Suprapubic skin (tissue), 4 donors: Measurements from ENCODE around the gene BOD1L1. TPM values are rescaled to one million over a fixed set of nuclear protein-coding genes. Genes with fewer than 3 reads are reported as not detected.

Source experiments
- DNase-seq, 2 donors: peaks; one replicate each; pipeline ENCODE4 v3.0.0-alpha.2; 2019; ENCODE audit warnings: low spot score in 2 of 2
- H3K27ac ChIP-seq: fragments of 200-600 bp; sonication (generic); one replicate; pipeline ENCODE4 v1.5.1; 2019
- H3K27me3 ChIP-seq: fragments of 200-600 bp; sonication (generic); one replicate; pipeline ENCODE4 v1.5.1; 2019
- H3K36me3 ChIP-seq: fragments of 200-600 bp; sonication (generic); one replicate; pipeline ENCODE4 v1.5.1; 2019
- H3K4me1 ChIP-seq: fragments of 200-600 bp; sonication (generic); one replicate; pipeline ENCODE4 v1.5.1; 2019
- H3K4me3 ChIP-seq: fragments of 200-600 bp; sonication (generic); one replicate; pipeline ENCODE4 v1.5.1; 2019; ENCODE audit warnings: mild to moderate bottlenecking
- H3K9me3 ChIP-seq: fragments of 200-600 bp; sonication (generic); one replicate; pipeline ENCODE4 v1.5.1; 2019
- EP300 ChIP-seq: sonication (generic); formaldehyde crosslinking; IDR thresholded peaks from one replicate; pipeline ENCODE4 v1.6.1; 2017; ENCODE audit warnings: antibody characterized with exemption
- POLR2A ChIP-seq, 2 donors: fragments of 450-650 bp; IDR thresholded peaks; one replicate each; pipeline ENCODE4 v1.6.1; 2017; ENCODE audit warnings: antibody characterized with exemption in 2 of 2, mild to moderate bottlenecking in 2 of 2, moderate library complexity in 2 of 2
- POLR2AphosphoS5 ChIP-seq, 3 donors: sonication (generic); formaldehyde crosslinking; IDR thresholded peaks; one replicate each; pipeline ENCODE4 v1.6.1; 2017; ENCODE audit warnings: antibody characterized with exemption in 3 of 3
- WGBS: methylation state at CpG from one replicate; pipeline ENCODE4 v1.1.5; 2018; 5-methylcytosine and 5-hydroxymethylcytosine counted together
- total RNA-seq, 4 donors: library from RNA; depleted of rRNA; stranded (reverse); fragments of >200 nt; gene quantifications; one replicate each; pipeline ENCODE4 v1.1.0, GENCODE V29; 2016
- TF ChIP-seq, protein P1 (sequence below), 2 donors: fragments of 200-600 bp in 1 of 2; fragments of 450-650 bp in 1 of 2; sonication (generic) in 1 of 2; IDR thresholded peaks; one replicate each; pipeline ENCODE4 v1.5.1; 2016 to 2019; ENCODE audit warnings: antibody characterized with exemption in 2 of 2, mild to moderate bottlenecking in 1 of 2, moderate library complexity in 1 of 2

Gene BOD1L1
- total RNA-seq, 4 donors from 2014 or later = 26.5 to 78.0 (median 36.5) TPM

DNA sequence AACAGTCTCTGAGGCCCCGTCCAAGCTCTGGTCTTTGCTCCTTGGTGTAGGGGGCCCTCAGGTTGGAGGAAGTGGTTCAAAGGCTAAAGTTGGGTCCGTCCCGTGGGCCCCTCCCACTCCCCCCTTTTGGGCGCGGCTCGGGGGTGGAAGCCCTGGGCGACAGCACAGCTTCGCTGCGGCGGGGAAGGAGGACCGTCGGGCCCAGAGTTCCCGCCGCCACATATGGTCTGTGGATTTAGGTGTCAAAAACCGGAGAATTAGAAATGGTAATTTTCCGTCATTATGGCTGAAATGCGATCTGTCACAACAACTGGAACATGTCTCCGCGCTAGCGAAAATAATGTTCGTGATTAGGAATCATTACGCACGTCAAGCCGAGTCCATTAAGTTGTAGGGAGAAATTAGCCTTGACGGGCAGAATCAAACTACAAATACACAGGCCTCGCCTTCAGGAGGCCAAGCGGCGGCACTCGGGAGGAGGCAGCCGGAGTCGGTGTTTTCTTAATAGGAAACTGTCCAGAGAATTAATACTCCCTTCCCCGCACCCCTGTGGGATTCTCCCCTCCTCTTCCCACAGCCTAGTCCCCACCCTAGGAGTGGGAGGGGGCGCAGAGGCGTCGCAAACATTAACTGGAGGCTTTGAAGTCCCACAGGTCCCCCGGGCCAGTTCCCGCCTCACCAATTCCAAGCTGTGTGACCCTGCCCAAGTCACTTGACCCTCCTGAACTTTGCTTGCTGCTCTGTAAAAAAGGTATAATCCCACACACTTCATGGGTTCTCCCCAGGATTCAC is 98.2 kb downstream of the BOD1L1 start:
- H3K4me3 ChIP-seq = no peak overlapping the region
- H3K27ac ChIP-seq = no peak overlapping the region
- DNase-seq = no peak
- WGBS = 10% methylated on average over 18 of the region's 37 CpGs
- H3K4me1 ChIP-seq = peaks cover 20% of the 10 kb centered on the region
- H3K9me3 ChIP-seq = no peaks in the 10 kb centered on the region
- TF ChIP-seq POLR2A (IDR thresholded peaks at IDR 0.05) (no peak), EP300 (no peak), POLR2AphosphoS5 (IDR thresholded peaks at IDR 0.05) (no peak)
- TF ChIP-seq, protein P1, sequence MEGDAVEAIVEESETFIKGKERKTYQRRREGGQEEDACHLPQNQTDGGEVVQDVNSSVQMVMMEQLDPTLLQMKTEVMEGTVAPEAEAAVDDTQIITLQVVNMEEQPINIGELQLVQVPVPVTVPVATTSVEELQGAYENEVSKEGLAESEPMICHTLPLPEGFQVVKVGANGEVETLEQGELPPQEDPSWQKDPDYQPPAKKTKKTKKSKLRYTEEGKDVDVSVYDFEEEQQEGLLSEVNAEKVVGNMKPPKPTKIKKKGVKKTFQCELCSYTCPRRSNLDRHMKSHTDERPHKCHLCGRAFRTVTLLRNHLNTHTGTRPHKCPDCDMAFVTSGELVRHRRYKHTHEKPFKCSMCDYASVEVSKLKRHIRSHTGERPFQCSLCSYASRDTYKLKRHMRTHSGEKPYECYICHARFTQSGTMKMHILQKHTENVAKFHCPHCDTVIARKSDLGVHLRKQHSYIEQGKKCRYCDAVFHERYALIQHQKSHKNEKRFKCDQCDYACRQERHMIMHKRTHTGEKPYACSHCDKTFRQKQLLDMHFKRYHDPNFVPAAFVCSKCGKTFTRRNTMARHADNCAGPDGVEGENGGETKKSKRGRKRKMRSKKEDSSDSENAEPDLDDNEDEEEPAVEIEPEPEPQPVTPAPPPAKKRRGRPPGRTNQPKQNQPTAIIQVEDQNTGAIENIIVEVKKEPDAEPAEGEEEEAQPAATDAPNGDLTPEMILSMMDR (IDR thresholded peaks at IDR 0.05) = no peak
- peaks cover 100% of the 10 kb centered on the region for H3K27me3 ChIP-seq
- no peaks in the 10 kb centered on the region for H3K36me3 ChIP-seq

DNA sequence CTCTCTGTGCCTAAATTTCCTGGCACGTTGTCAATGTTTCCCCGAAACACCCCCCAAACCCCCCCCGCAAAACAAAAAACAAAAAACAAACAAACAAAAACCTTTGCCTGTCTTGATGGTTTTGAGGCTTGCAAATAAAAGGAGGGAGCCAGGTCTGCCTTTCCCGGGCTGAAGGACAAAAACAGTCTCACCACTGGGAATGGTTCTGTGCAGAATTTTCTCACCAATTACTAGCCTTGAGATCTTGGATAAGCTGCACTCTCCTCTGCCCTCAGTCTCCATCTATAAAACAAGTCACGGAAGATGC is 98.8 kb downstream of the BOD1L1 start:
- H3K4me1 ChIP-seq = peaks cover 18% of the 10 kb centered on the region
- no peak overlapping the region for H3K27ac ChIP-seq
- H3K36me3 ChIP-seq = no peaks in the 10 kb centered on the region
- no peak for DNase-seq
- H3K9me3 ChIP-seq = no peaks in the 10 kb centered on the region
- TF ChIP-seq, protein P1 (IDR thresholded peaks at IDR 0.05) = no peak
- peaks cover 100% of the 10 kb centered on the region for H3K27me3 ChIP-seq
- 8% methylated on average over 5 of the region's 5 CpGs for WGBS
- no peak overlapping the region for H3K4me3 ChIP-seq

DNA sequence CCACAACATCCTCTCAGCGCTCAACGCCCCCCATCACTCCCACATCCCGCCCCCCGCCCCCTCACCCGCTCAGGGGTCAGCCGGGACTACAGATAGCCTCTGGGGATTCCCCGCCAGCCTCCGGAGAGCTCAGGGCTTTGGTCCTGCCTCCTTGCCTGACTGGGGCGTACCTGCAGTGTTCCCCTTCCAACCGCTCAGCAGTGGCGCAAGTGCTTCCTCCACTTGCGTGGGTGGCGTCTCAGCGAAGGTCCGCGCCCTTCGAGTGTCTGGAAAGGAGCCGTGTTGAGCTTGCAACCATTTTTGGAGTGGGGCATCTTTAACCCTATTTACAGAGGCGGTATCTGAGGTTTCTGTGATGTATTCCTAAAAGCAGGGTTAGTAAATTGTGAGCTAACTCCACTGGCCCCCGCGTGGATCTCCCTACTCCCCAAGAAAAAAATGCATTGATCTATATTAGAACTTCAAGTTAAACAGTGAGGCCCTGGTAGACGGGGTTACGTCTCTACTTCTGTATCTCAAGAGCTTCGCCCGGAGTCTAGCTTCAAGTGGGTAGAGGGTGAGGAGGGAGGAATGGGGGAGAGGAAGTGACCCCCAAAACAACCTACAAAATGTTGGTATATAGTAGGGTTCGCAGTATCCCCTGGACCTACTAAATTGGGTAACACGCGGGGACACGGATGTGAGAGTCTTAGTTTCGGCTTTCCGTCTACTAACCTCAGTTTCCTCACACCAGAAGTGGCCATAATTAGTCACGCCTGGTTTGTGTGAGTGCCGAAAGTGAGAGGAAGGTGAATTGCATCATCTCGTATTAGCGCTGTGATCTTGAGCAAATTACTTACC is 99.3 kb downstream of the BOD1L1 start:
- H3K4me3 ChIP-seq = no peak overlapping the region
- H3K4me1 ChIP-seq = peaks cover 18% of the 10 kb centered on the region
- no peaks in the 10 kb centered on the region for H3K36me3 ChIP-seq
- TF ChIP-seq POLR2AphosphoS5 (IDR thresholded peaks at IDR 0.05) (no peak), POLR2A (IDR thresholded peaks at IDR 0.05) (no peak), EP300 (no peak)
- TF ChIP-seq, protein P1 (IDR thresholded peaks at IDR 0.05) = no peak
- WGBS = 7% methylated on average over 27 of the region's 35 CpGs
- DNase-seq = no peak
- H3K27me3 ChIP-seq = peaks cover 100% of the 10 kb centered on the region
- no peak overlapping the region for H3K27ac ChIP-seq
- H3K9me3 ChIP-seq = no peaks in the 10 kb centered on the region

DNA sequence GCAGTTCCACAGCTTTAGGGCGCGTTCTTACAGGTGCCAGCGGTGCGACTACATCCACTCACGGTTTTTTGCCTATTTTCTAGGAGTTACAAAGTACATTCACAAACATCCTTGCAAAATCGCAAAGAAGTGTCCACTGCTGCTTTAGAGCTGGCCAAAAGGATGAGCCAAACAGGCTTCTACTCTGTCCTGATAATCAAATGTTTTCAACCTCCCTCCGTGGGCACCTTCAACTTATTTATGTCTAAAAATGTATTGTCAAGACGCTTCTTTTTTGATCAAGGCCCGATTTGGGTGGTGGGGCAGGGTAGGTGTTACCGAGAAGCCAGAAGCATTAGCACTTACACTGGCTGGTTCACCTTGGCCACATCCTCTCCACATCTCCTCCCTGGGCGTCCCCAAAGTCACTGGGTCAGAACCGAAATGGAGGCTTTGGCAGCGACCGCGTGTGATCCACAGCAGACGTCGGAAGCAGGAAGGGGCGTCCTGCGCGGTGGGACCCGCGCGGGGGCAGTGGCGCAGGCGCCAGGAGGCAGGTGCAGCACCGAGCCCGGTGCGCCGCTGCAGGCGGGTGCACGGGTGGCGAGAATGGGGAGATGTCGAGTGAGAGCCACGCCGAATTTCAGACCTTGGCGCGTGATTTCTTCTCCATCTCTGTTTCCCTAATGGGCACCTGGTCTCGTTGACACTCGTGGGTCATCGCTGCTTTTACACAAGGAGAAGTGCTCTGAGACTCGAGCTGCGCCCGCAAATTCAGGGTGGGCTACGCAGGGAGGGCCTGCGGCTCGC is 100.1 kb downstream of the BOD1L1 start:
- Histone ChIP-seq H3K27ac (no peak overlapping the region), H3K36me3 (no peaks in the 10 kb centered on the region), H3K27me3 (peaks cover 100% of the 10 kb centered on the region), H3K4me1 (peaks cover 27% of the 10 kb centered on the region), H3K4me3 (no peak overlapping the region), H3K9me3 (no peaks in the 10 kb centered on the region)
- DNase-seq = no peak
- TF ChIP-seq EP300 (no peak), POLR2A (IDR thresholded peaks at IDR 0.05) (no peak), POLR2AphosphoS5 (IDR thresholded peaks at IDR 0.05) (no peak)
- TF ChIP-seq, protein P1 (IDR thresholded peaks at IDR 0.05) = no peak
- 2% methylated on average over 30 of the region's 46 CpGs for WGBS

DNA sequence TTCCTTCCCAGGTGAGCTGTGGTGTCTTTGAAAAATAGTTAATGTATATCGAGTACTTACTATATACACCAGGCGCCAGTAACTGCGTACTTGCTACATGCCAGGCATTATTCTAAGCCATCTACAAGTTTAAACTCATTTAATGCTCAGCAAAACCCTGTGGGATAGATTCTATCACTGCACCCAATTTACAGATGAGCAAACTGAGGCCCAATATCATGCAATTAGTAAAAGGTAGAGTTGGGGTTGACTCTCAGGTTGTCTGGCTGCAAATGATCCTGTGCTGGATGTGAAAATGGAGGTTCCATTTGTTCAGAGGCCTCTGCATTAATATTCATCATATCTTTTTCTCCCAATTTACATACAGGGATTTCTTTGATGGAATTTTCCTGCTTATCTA is 100.9 kb downstream of the BOD1L1 start:
- H3K27ac ChIP-seq = no peak overlapping the region
- H3K36me3 ChIP-seq = no peaks in the 10 kb centered on the region
- peaks cover 100% of the 10 kb centered on the region for H3K27me3 ChIP-seq
- TF ChIP-seq EP300 (no peak), POLR2A (IDR thresholded peaks at IDR 0.05) (no peak)
- TF ChIP-seq, protein P1 (IDR thresholded peaks at IDR 0.05) = no peak
- no peak for DNase-seq
- no peaks in the 10 kb centered on the region for H3K9me3 ChIP-seq
- H3K4me3 ChIP-seq = no peak overlapping the region
- peaks cover 28% of the 10 kb centered on the region for H3K4me1 ChIP-seq
- 65% methylated on average over 3 of the region's 3 CpGs for WGBS
